A673 (cell line): ENCODE results near the gene TSPAN11. TPM values are rescaled to one million over a fixed set of nuclear protein-coding genes. Genes with fewer than 3 reads are reported as not detected.

Source experiments
- BruUV-seq: library from RNA; stranded (reverse); fragments of 400-500 nt; replicated peaks from 2 replicates; lab custom pipeline; 2021; lab: Mats Ljungman, UMichigan
- CTCF ChIA-PET: fragments of 300-600 bp; sonication (Branson Sonifier 250); formaldehyde crosslinking; loops from one replicate; lab custom pipeline; 2022; ENCODE audit warnings: antibody characterized with exemption; lab: Charles Lee
- POLR2A ChIA-PET: fragments of 300-600 bp; sonication (Branson Sonifier 250); formaldehyde crosslinking; loops from one replicate; lab custom pipeline; 2022; ENCODE audit warnings: antibody characterized with exemption; ENCODE audit not compliant: low non-redundant PET; lab: Charles Lee
- DNase-seq: peaks from one replicate; pipeline ENCODE4 v3.0.0-alpha.2; 2015; ENCODE audit warnings: low spot score
- H3K27ac ChIP-seq: fragments of 200-600 bp; sonication (generic); 2 replicates; pipeline ENCODE4 v1.5.1; 2016; ENCODE audit warnings: mixed run types, low read depth, mild to moderate bottlenecking, mixed read lengths, antibody characterized with exemption, low read length; ENCODE audit not compliant: poor library complexity, severe bottlenecking
- H3K27me3 ChIP-seq: fragments of 200-600 bp; sonication (generic); replicated peaks from 2 replicates; pipeline ENCODE4 v1.6.1; 2017; ENCODE audit warnings: mixed run types, low read depth, mild to moderate bottlenecking, mixed read lengths, antibody characterized with exemption, low read length; ENCODE audit not compliant: insufficient read depth, poor library complexity
- H3K36me3 ChIP-seq: fragments of 200-600 bp; sonication (generic); 2 replicates; pipeline ENCODE4 v1.6.1; 2016; ENCODE audit warnings: mixed run types, mild to moderate bottlenecking, mixed read lengths, antibody characterized with exemption, low read length; ENCODE audit not compliant: insufficient read depth, poor library complexity, severe bottlenecking
- H3K4me1 ChIP-seq: fragments of 200-600 bp; sonication (generic); 2 replicates; pipeline ENCODE4 v1.6.1; 2017; ENCODE audit warnings: mixed run types, mild to moderate bottlenecking, mixed read lengths, antibody characterized with exemption, low read length; ENCODE audit not compliant: insufficient read depth, poor library complexity, severe bottlenecking
- H3K4me3 ChIP-seq: fragments of 200-600 bp; sonication (generic); 2 replicates; pipeline ENCODE4 v1.5.1; 2016; ENCODE audit warnings: low read depth, mixed run types, mild to moderate bottlenecking, mixed read lengths, low read length; ENCODE audit not compliant: poor library complexity, severe bottlenecking
- H3K9me3 ChIP-seq: fragments of 200-600 bp; sonication (generic); 2 replicates; pipeline ENCODE4 v1.6.1; 2016; ENCODE audit warnings: mixed run types, low read depth, mild to moderate bottlenecking, mixed read lengths, antibody characterized with exemption, low read length; ENCODE audit not compliant: poor library complexity, severe bottlenecking
- EZH2 ChIP-seq: fragments of 200-600 bp; sonication (generic); IDR thresholded peaks from 2 replicates; pipeline ENCODE4 v1.6.1; 2017; ENCODE audit warnings: borderline replicate concordance, low read depth, mild to moderate bottlenecking, mixed read lengths, antibody characterized with exemption, low read length; ENCODE audit not compliant: poor library complexity, severe bottlenecking
- intact Hi-C: fragments of 100-400 bp; cut with micrococcal nuclease; formaldehyde crosslinking; loops from one replicate; pipeline ENCODE4 v1.10.0; 2022; ENCODE audit not compliant: unreplicated experiment
- total RNA-seq: library from RNA; stranded (reverse); gene quantifications from 2 replicates; pipeline ENCODE4 v1.2.3, GENCODE V29; 2021
- TF ChIP-seq, protein P1 (sequence below): fragments of 300-800, 200-600 bp; sonication (generic); conservative IDR thresholded peaks from 2 replicates; pipeline ENCODE4 v1.5.1; 2017; ENCODE audit warnings: low read depth, mild to moderate bottlenecking, antibody characterized with exemption, low read length, moderate library complexity, mixed read lengths

Gene TSPAN11
- total RNA-seq, 1 experiment from 2014 or later, result 20.9 TPM

DNA sequence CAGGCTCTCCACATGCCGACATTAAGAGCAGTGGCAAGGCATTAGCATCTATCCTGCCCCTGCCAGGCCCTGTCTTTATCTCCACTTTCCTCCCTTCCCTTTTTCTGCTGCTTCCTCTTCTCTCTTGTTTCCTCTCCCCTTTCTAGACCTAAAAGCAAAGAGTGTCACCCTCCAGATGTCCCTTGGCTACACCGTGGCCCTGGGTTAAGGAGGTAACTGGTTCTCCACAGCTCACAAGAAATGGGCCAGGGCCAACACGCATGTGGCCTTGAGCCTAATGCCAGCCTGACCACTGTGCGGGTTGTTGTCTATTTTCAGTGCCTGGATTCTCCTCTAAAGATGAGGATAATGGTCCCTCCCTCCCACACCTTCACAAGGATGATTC is 105.4 kb downstream of the TSPAN11 start:
- Histone ChIP-seq H3K27ac (no peak overlapping the region), H3K27me3 (no peaks in the 10 kb centered on the region), H3K4me1 (peaks cover 6% of the 10 kb centered on the region), H3K4me3 (no peak overlapping the region), H3K9me3 (no peaks in the 10 kb centered on the region), H3K36me3 (no peaks in the 10 kb centered on the region)
- BruUV-seq, result no TSS peak
- intact Hi-C loops, result no loop called here
- no peak for DNase-seq
- ChIA-PET CTCF (no interaction called here), POLR2A (interaction anchor here (0.6 kb wide), 1 partner anchor 9 kb away, joined by 3 read pairs; no protein-coding TSS in a partner anchor)
- no peak for TF ChIP-seq EZH2
- TF ChIP-seq, protein P1, sequence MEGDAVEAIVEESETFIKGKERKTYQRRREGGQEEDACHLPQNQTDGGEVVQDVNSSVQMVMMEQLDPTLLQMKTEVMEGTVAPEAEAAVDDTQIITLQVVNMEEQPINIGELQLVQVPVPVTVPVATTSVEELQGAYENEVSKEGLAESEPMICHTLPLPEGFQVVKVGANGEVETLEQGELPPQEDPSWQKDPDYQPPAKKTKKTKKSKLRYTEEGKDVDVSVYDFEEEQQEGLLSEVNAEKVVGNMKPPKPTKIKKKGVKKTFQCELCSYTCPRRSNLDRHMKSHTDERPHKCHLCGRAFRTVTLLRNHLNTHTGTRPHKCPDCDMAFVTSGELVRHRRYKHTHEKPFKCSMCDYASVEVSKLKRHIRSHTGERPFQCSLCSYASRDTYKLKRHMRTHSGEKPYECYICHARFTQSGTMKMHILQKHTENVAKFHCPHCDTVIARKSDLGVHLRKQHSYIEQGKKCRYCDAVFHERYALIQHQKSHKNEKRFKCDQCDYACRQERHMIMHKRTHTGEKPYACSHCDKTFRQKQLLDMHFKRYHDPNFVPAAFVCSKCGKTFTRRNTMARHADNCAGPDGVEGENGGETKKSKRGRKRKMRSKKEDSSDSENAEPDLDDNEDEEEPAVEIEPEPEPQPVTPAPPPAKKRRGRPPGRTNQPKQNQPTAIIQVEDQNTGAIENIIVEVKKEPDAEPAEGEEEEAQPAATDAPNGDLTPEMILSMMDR, result no peak

DNA sequence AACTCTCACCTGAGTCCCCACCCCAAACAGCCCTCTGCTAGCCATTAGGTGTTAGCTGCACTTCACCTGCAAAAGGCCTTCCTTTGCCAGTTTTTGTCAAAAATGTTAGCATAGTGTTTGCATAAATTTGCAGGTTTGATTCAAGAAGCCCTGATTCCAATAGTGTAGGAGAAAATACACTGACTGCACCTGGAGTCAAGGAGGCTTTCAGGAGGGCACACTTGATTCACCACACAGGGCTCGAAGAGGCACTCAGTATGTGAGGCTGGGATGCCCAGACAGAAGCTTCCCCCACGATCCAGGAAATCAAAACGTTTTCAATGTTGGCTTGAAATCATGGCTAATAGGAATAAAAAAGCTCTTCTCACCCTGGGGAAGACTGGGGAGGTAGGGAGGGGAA is 106.6 kb downstream of the TSPAN11 start:
- Histone ChIP-seq H3K27ac (no peak overlapping the region), H3K4me1 (peaks cover 6% of the 10 kb centered on the region), H3K4me3 (no peak overlapping the region), H3K36me3 (no peaks in the 10 kb centered on the region), H3K27me3 (no peaks in the 10 kb centered on the region), H3K9me3 (no peaks in the 10 kb centered on the region)
- BruUV-seq, result no TSS peak
- ChIA-PET CTCF (no interaction called here), POLR2A (no interaction called here)
- DNase-seq, result no peak
- no peak for TF ChIP-seq EZH2
- TF ChIP-seq, protein P1, result no peak
- intact Hi-C loops, result no loop called here

DNA sequence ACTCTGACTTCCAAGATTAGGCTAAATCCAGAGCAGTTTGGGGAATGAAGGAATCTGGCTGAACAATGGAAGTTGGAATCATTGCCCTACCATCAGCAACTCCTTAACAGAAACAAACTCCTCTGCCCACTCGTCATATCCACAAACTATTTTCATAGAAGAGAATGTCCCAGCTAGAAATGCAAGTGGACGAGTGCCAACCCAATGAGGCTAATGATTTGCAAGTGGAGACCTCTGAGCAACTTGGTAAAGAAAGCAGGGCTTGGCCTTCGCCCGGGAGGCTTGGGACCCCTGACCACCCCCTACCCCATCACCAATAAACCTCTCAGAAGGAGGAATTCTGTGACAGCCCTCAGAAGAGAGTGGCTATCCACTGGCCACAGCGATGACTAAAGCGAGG is 107.1 kb downstream of the TSPAN11 start:
- H3K27ac ChIP-seq, result no peak overlapping the region
- H3K27me3 ChIP-seq, result no peaks in the 10 kb centered on the region
- H3K4me1 ChIP-seq, result peaks cover 6% of the 10 kb centered on the region
- TF ChIP-seq, protein P1, result no peak
- TF ChIP-seq EZH2, result no peak
- H3K9me3 ChIP-seq, result no peaks in the 10 kb centered on the region
- ChIA-PET POLR2A (no interaction called here), CTCF (no interaction called here)
- H3K4me3 ChIP-seq, result no peak overlapping the region
- BruUV-seq, result no TSS peak
- intact Hi-C loops, result no loop called here
- DNase-seq, result no peak
- H3K36me3 ChIP-seq, result no peaks in the 10 kb centered on the region
